Measurements from ENCODE around the gene FUOM. TPM values are rescaled to one million over a fixed set of nuclear protein-coding genes. Genes with fewer than 3 reads are reported as not detected.
"Not testable (repeated sequence)": the region's sequence is repeated elsewhere in the genome, so short reads cannot be mapped to it uniquely, and the experiment has no call there.

FUOM gene
- total RNA-seq, 1 donor from 2014 or later: 8.4 TPM

- no peak for DNase-seq
Observed at GRCh38 chr10:133388236-133388972, 30.6 kb upstream of the FUOM start.

- DNase-seq: not testable (repeated sequence)
Observed at GRCh38 chr10:133386951-133387350, 29.1 kb upstream of the FUOM start.

GRCh38 chr10:133385214-133385613 is 27.4 kb upstream of the FUOM start:
- no peak for DNase-seq

GRCh38 chr10:133384071-133384470 is 26.3 kb upstream of the FUOM start:
- no peak for DNase-seq

- DNase-seq: no peak
Observed at GRCh38 chr10:133383551-133383950, 25.7 kb upstream of the FUOM start.

GRCh38 chr10:133381036-133381435 is 23.2 kb upstream of the FUOM start:
- no peak for DNase-seq

GRCh38 chr10:133379801-133380666 is 22.2 kb upstream of the FUOM start:
- DNase-seq: no peak

- DNase-seq: peak; percentile 73
Observed at GRCh38 chr10:133379152-133379800, 21.5 kb upstream of the FUOM start, which contains the start of gene PAOX. Gene PAOX, plus strand, starts transcription at chr10:133379262. Its CDS starts 55 bp downstream, at chr10:133379317.

GRCh38 chr10:133378251-133379096 is 20.7 kb upstream of the FUOM start:
- DNase-seq: peak; percentile 73

- DNase-seq: no peak
Observed at GRCh38 chr10:133377818-133378250, 20.0 kb upstream of the FUOM start.

GRCh38 chr10:133377025-133377817 is 19.4 kb upstream of the FUOM start:
- no peak for DNase-seq

- DNase-seq: not testable (repeated sequence)
Observed at GRCh38 chr10:133376183-133376582, 18.4 kb upstream of the FUOM start.

GRCh38 chr10:133375357-133376115 is 17.7 kb upstream of the FUOM start:
- peak; percentile 44 for DNase-seq

GRCh38 chr10:133373174-133374090 is 15.6 kb upstream of the FUOM start, which contains the start of gene ECHS1:
Gene ECHS1, minus strand, starts transcription at chr10:133373354. Its CDS starts 21 bp downstream, at chr10:133373333.
- peak; percentile 98 for DNase-seq

- no peak for DNase-seq
Observed at GRCh38 chr10:133372507-133372906, 14.7 kb upstream of the FUOM start.

GRCh38 chr10:133370030-133370786 is 12.4 kb upstream of the FUOM start:
- DNase-seq: peak; percentile 56

- DNase-seq: no peak
Observed at GRCh38 chr10:133368153-133368552, 10.3 kb upstream of the FUOM start.

- not testable (repeated sequence) for DNase-seq
Observed at GRCh38 chr10:133367461-133367860, 9.6 kb upstream of the FUOM start.
